Esophagus muscularis mucosa (tissue), 4 donors: ENCODE measurements around the gene HES1. TPM values are rescaled to one million over a fixed set of nuclear protein-coding genes. Genes with fewer than 3 reads are reported as not detected.

ENCODE experiments used
- DNase-seq: peaks from one replicate; pipeline ENCODE4 v3.0.0-alpha.2; 2017; ENCODE audit errors: extremely low spot score
- H3K27ac ChIP-seq, 4 donors: fragments of 200-600 bp; sonication (generic); replicated peaks in 1 of 4; 1 replicate in 3 of 4; 2 replicates in 1 of 4; pipeline ENCODE4 v1.5.1; 2016 to 2019; ENCODE audit warnings: mild to moderate bottlenecking in 1 of 4
- H3K27me3 ChIP-seq, 4 donors: fragments of 200-600 bp; sonication (generic); one replicate each; pipeline versions ENCODE4 v1.5.1 to v1.6.0; 2016 to 2019
- H3K36me3 ChIP-seq, 4 donors: fragments of 200-600 bp; sonication (generic); one replicate each; pipeline ENCODE4 v1.5.1; 2016 to 2019
- H3K4me1 ChIP-seq, 4 donors: fragments of 200-600 bp; sonication (generic); one replicate each; pipeline ENCODE4 v1.5.1; 2016 to 2019
- H3K4me3 ChIP-seq, 4 donors: fragments of 200-600 bp; sonication (generic); 1 replicate in 2 of 4; 2 replicates in 2 of 4; pipeline ENCODE4 v1.5.1; 2016 to 2019; ENCODE audit warnings: mild to moderate bottlenecking in 4 of 4, moderate library complexity in 1 of 4
- H3K9me3 ChIP-seq, 4 donors: fragments of 200-600 bp; sonication (generic); 1 replicate in 3 of 4; 2 replicates in 1 of 4; pipeline ENCODE4 v1.5.1; 2016 to 2019
- EP300 ChIP-seq: sonication (generic); formaldehyde crosslinking; IDR thresholded peaks from one replicate; pipeline ENCODE4 v1.6.1; 2017; ENCODE audit warnings: antibody characterized with exemption
- POLR2A ChIP-seq: fragments of 450-650 bp; IDR thresholded peaks from one replicate; pipeline ENCODE4 v1.6.1; 2017; ENCODE audit warnings: antibody characterized with exemption, moderate library complexity, mild to moderate bottlenecking, low read depth
- POLR2AphosphoS5 ChIP-seq, 2 donors: sonication (generic); formaldehyde crosslinking; IDR thresholded peaks; one replicate each; pipeline ENCODE4 v1.6.1; 2017; ENCODE audit warnings: antibody characterized with exemption in 2 of 2
- WGBS: methylation state at CpG from one replicate; pipeline ENCODE4 v1.1.5; 2018; 5-methylcytosine and 5-hydroxymethylcytosine counted together
- intact Hi-C: fragments of 100-400 bp; cut with DNase I; formaldehyde crosslinking; loops from one replicate; pipeline ENCODE4 v1.15.1; 2023
- total RNA-seq, 4 donors: library from RNA; depleted of rRNA; stranded (reverse); fragments of >200 nt; gene quantifications; one replicate each; pipeline versions ENCODE4 v1.1.0 to v1.2.1, GENCODE V29; 2016
- TF ChIP-seq, protein P1 (sequence below), 3 experiments: fragments of 200-600 bp in 2 of 3; fragments of 450-650 bp in 1 of 3; sonication (generic) in 2 of 3; IDR thresholded peaks; one replicate each; pipeline ENCODE4 v1.5.1; 2017 to 2019; ENCODE audit warnings: antibody characterized with exemption in 3 of 3, mild to moderate bottlenecking in 2 of 3, moderate library complexity in 1 of 3

The HES1 gene
- total RNA-seq, 4 donors from 2014 or later: 12.0 to 32.3 (median 26.9) TPM

DNA sequence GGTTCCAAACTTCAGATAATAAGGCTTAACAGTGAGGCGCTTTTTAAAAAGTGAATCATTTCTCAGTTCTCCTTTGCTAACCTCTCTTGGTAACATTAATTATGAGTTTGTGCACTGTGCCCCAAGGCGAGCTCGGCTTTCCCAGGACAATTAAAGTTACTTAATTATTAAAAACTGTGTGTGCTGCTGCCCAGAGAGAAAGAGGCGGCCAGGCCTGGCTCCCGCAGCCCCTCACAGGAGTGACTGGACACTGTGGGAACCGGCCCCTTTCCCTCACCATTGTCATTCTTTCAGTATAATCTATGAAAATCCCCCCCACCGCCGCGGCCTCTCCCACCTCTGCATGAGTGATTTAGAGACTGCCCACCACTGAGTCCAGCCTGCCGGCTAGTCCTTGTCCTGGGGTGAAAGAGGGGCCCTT, 43.1 kb upstream of the HES1 start:
- intact Hi-C loops: no loop called here
- no peak for DNase-seq
- WGBS: 89% methylated on average over 10 of the region's 10 CpGs
- H3K4me3 ChIP-seq: no peak overlapping the region
- H3K27me3 ChIP-seq: no peaks in the 10 kb centered on the region
- no peak overlapping the region for H3K27ac ChIP-seq
- H3K4me1 ChIP-seq: peaks cover 17 to 36% (median 21%) of the 10 kb centered on the region in 4 donors
- TF ChIP-seq EP300: no peak
- no peak for TF ChIP-seq POLR2A
- TF ChIP-seq, protein P1, sequence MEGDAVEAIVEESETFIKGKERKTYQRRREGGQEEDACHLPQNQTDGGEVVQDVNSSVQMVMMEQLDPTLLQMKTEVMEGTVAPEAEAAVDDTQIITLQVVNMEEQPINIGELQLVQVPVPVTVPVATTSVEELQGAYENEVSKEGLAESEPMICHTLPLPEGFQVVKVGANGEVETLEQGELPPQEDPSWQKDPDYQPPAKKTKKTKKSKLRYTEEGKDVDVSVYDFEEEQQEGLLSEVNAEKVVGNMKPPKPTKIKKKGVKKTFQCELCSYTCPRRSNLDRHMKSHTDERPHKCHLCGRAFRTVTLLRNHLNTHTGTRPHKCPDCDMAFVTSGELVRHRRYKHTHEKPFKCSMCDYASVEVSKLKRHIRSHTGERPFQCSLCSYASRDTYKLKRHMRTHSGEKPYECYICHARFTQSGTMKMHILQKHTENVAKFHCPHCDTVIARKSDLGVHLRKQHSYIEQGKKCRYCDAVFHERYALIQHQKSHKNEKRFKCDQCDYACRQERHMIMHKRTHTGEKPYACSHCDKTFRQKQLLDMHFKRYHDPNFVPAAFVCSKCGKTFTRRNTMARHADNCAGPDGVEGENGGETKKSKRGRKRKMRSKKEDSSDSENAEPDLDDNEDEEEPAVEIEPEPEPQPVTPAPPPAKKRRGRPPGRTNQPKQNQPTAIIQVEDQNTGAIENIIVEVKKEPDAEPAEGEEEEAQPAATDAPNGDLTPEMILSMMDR (IDR thresholded peaks at IDR 0.05): no peak
- TF ChIP-seq POLR2AphosphoS5 (IDR thresholded peaks at IDR 0.05): no peak
- no peaks in the 10 kb centered on the region for H3K9me3 ChIP-seq
- H3K36me3 ChIP-seq: no peaks in the 10 kb centered on the region

DNA sequence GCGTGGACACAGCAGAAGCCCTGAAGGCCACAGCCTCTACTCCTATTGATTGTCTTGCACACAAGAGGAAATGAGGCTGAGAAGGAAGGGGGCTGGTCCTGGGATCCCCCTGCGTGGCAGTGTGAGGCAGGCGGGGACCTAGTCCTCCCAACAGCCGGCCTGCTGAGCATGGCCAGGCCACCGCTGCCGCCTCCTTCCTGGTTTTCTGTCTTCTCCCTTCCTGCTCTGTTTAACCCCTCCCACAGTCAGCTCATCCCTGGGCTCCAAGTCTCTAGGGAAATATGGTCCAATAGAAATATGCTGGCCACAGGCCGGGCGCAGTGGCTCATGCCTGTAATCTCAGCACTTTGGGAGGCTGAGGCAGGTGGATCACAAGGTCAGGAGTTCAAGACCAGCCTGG, 42.1 kb upstream of the HES1 start:
- H3K4me3 ChIP-seq: no peak overlapping the region
- TF ChIP-seq, protein P1 (IDR thresholded peaks at IDR 0.05): no peak
- TF ChIP-seq EP300 (no peak), POLR2AphosphoS5 (IDR thresholded peaks at IDR 0.05) (no peak), POLR2A (no peak)
- H3K4me1 ChIP-seq: peaks cover 19 to 40% (median 29%) of the 10 kb centered on the region in 4 donors
- WGBS: 92% methylated on average over 8 of the region's 8 CpGs
- H3K27me3 ChIP-seq: no peaks in the 10 kb centered on the region
- no peaks in the 10 kb centered on the region for H3K9me3 ChIP-seq
- H3K36me3 ChIP-seq: no peaks in the 10 kb centered on the region
- DNase-seq: no peak
- intact Hi-C loops: no loop called here
- H3K27ac ChIP-seq: no peak overlapping the region

DNA sequence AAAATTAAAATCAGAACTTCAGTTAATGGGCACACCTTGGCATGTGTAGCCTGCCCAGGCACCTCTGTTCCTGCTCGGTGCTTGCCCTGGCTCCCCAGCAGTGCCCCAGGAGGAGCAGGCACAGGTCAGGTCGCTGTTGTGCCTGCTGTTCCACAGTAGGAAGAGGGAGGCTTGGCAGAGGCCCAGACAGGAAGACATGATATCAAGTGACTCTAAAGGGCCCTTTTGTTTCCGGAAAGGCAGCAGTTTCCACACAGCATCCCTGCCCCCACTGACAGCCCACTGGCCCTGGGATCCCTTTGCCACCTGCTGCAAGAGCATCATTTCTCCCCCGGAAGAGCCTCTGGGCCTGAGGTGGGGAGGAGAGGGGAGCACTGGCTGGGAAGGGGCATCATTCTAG, 40.5 kb upstream of the HES1 start:
- intact Hi-C loops: no loop called here
- WGBS: 41% methylated on average over 3 of the region's 4 CpGs

DNA sequence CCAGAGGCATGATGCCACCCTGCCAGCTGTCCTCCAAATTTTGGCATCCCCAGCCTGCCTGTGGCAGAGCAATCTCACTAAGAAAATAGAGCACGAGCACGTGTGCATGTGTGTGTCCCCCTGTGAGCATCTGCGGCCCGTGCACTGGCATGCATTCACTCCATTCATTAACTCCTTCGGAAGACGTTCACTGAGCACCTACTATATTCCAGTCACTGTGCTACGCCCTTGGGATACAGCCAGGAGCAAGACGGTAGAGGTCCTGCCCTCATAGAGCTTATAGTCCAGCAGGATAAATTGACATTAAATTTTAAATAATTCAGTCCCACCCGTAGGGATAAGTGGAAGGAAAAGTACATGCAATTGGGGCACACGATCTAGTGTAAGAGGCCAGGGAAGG, 40.0 kb upstream of the HES1 start:
- H3K4me1 ChIP-seq: peaks cover 6 to 27% (median 19%) of the 10 kb centered on the region in 4 donors
- H3K36me3 ChIP-seq: no peaks in the 10 kb centered on the region
- no peak overlapping the region for H3K4me3 ChIP-seq
- no peak for TF ChIP-seq POLR2A
- TF ChIP-seq, protein P1 (IDR thresholded peaks at IDR 0.05): no peak
- TF ChIP-seq POLR2AphosphoS5 (IDR thresholded peaks at IDR 0.05): no peak
- no peak for DNase-seq
- H3K9me3 ChIP-seq: no peaks in the 10 kb centered on the region
- no peak overlapping the region for H3K27ac ChIP-seq
- WGBS: 95% methylated on average over 10 of the region's 10 CpGs
- intact Hi-C loops: no loop called here
- H3K27me3 ChIP-seq: no peaks in the 10 kb centered on the region

More for the DNA sequence above, 40.5 kb upstream of the HES1 start:
- Histone ChIP-seq H3K27ac (no peak overlapping the region), H3K4me1 (peaks cover 6 to 27% (median 19%) of the 10 kb centered on the region in 4 donors), H3K9me3 (no peaks in the 10 kb centered on the region), H3K27me3 (no peaks in the 10 kb centered on the region), H3K36me3 (no peaks in the 10 kb centered on the region), H3K4me3 (no peak overlapping the region)
- TF ChIP-seq, protein P1 (IDR thresholded peaks at IDR 0.05): no peak
- TF ChIP-seq EP300 (no peak), POLR2A (no peak), POLR2AphosphoS5 (IDR thresholded peaks at IDR 0.05) (no peak)
- no peak for DNase-seq
